ES-I3 (cell line): ENCODE measurements around the gene QSOX2.

Experiments used
- H3K36me3 ChIP-seq: 2 replicates; pipeline ENCODE4 v1.6.1; 2013; ENCODE audit warnings: mild to moderate bottlenecking, low read length, control low read depth, moderate library complexity; ENCODE audit not compliant: insufficient read depth
- H3K4me1 ChIP-seq: 2 replicates; pipeline ENCODE4 v1.6.1; 2013; ENCODE audit warnings: mild to moderate bottlenecking, control low read depth, low read length; ENCODE audit not compliant: insufficient read depth
- H3K9ac ChIP-seq: 2 replicates; pipeline ENCODE4 v1.6.1; 2013; ENCODE audit warnings: low read depth, mild to moderate bottlenecking, low read length, moderate library complexity
- H3K9me3 ChIP-seq: 2 replicates; pipeline ENCODE4 v1.6.1; 2013; ENCODE audit warnings: mild to moderate bottlenecking, low read length, moderate library complexity; ENCODE audit not compliant: control insufficient read depth, insufficient read depth

The QSOX2 gene

GRCh38 chr9:136169495-136169894, 76.1 kb downstream of the QSOX2 start:
- Histone ChIP-seq H3K36me3 (no peaks in the 10 kb centered on the region), H3K9ac (no peak overlapping the region), H3K9me3 (no peaks in the 10 kb centered on the region), H3K4me1 (peaks cover 13% of the 10 kb centered on the region; the same call in 1 of the 2 replicates)

- H3K36me3 ChIP-seq, result no peaks in the 10 kb centered on the region
- no peaks in the 10 kb centered on the region; the same call in 1 of the 2 replicates for H3K4me1 ChIP-seq
- no peak overlapping the region for H3K9ac ChIP-seq
- H3K9me3 ChIP-seq, result no peaks in the 10 kb centered on the region
Measured at GRCh38 chr9:136163248-136163850, 82.3 kb downstream of the QSOX2 start.

DNA sequence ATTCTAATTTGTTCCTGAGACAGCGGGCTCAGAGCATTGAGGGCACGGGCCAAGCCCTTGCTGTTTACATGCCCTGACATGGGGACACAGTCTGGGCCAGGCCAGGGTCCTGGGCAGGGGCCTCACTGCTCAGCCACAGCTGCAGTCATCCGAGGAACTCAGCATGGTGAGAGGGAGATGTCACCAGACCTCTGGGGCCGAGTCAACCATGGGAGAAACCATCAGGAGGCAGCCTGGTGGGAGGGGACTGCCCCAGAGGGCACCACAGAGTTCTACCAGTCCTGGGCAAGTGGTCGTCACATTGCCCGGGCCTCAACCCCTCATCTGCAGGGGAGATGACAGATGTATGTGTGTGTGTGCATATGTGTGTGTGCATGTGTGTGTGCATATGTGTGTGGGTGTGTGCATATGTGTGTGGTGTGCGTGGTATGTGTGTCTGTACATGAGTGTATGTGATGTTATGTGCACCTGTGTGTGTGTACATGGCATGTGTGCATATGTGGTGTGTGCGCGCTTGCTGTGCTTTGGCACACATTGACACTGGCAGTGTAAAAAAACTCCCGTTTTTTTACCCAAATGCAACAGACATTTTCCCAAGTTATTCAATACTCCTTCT, 84.5 kb downstream of the QSOX2 start:
- no peaks in the 10 kb centered on the region; the same call in 1 of the 2 replicates for H3K4me1 ChIP-seq
- H3K9ac ChIP-seq, result no peak overlapping the region
- no peaks in the 10 kb centered on the region for H3K9me3 ChIP-seq
- no peaks in the 10 kb centered on the region for H3K36me3 ChIP-seq

DNA sequence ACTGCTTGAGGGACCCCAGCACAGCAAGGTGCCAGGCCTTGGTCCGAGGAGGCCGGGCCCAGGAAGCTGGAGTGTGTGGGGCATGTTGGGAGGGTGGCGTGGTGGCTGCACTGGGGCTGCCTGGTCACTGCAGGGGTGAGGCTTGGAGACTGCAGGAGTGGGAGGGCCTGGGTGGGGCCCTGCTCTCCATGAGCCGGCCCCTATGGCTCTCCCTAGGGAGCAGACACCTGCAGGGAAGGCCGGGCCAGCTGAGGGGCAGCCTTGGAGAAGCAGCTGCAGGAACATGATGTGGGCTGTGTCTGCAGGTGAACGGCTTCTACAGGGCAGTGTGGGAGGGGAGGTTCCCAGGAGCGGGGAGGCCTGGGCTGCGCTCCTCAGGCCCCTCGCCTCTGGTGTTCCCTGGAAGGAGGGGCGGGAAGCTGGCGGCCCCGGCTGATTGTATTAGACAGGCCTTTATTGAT, 85.2 kb downstream of the QSOX2 start:
- H3K4me1 ChIP-seq, result no peaks in the 10 kb centered on the region; the same call in 1 of the 2 replicates
- no peaks in the 10 kb centered on the region for H3K36me3 ChIP-seq
- no peak overlapping the region for H3K9ac ChIP-seq
- no peaks in the 10 kb centered on the region for H3K9me3 ChIP-seq

DNA sequence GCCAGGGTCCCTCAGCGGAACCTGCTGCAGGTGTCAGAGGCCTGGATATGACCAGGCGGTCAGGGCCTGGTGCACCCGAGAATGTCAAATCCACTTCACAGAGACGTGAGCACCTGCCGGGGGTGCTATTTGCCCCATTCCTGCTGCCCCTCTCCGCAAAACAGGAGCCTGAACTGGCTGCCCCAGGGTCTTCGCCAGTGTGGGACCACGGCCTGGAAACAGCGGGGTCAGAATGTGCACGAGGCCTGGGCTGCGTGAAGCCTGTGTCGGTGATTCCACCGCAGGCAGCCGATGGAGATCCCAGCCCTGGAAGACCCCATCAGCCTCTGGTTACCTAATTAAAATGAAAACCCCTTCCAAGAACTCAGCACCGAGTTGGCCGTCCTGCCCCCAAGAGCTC, 85.8 kb downstream of the QSOX2 start:
- Histone ChIP-seq H3K36me3 (no peaks in the 10 kb centered on the region), H3K4me1 (no peaks in the 10 kb centered on the region; the same call in 1 of the 2 replicates), H3K9ac (no peak overlapping the region), H3K9me3 (no peaks in the 10 kb centered on the region)

GRCh38 chr9:136157477-136158265, 87.9 kb downstream of the QSOX2 start:
- H3K36me3 ChIP-seq, result no peaks in the 10 kb centered on the region
- H3K9ac ChIP-seq, result no peak overlapping the region
- no peaks in the 10 kb centered on the region for H3K9me3 ChIP-seq
- H3K4me1 ChIP-seq, result no peaks in the 10 kb centered on the region; the same call in 1 of the 2 replicates
